Nephron progenitor cell (in vitro differentiated cells): ENCODE measurements around the gene INTS14.
"Not testable (repeated sequence)": the region's sequence is repeated elsewhere in the genome, so short reads cannot be mapped to it uniquely, and the experiment has no call there.

ENCODE experiments used
- DNase-seq: peaks from one replicate; pipeline ENCODE4 v3.0.0; 2021
- H3K27ac Mint-ChIP-seq: 2 replicates; pipeline ENCODE4 v1.8.0; 2021; ENCODE audit warnings: mild to moderate bottlenecking, moderate library complexity, mixed read lengths
- H3K27me3 Mint-ChIP-seq: 2 replicates; pipeline ENCODE4 v1.8.0; 2021; ENCODE audit warnings: mild to moderate bottlenecking, low read depth, mixed read lengths; ENCODE audit not compliant: poor library complexity
- H3K36me3 Mint-ChIP-seq: 2 replicates; pipeline ENCODE4 v1.8.0; 2021; ENCODE audit warnings: low read depth, mixed read lengths
- H3K4me1 Mint-ChIP-seq: 2 replicates; pipeline ENCODE4 v1.8.0; 2021; ENCODE audit warnings: mixed read lengths
- H3K4me3 Mint-ChIP-seq: 2 replicates; pipeline ENCODE4 v1.8.0; 2021; ENCODE audit warnings: mild to moderate bottlenecking, moderate library complexity, mixed read lengths
- H3K9me3 Mint-ChIP-seq: 2 replicates; pipeline ENCODE4 v1.8.0; 2021; ENCODE audit warnings: mild to moderate bottlenecking, moderate library complexity, mixed read lengths
- TF ChIP-seq, protein P1 (sequence below): fragments of 200-600 bp; sonication (generic); IDR thresholded peaks from 2 replicates; pipeline ENCODE4 v1.5.0; 2021; ENCODE audit warnings: antibody characterized with exemption

The INTS14 gene

DNA sequence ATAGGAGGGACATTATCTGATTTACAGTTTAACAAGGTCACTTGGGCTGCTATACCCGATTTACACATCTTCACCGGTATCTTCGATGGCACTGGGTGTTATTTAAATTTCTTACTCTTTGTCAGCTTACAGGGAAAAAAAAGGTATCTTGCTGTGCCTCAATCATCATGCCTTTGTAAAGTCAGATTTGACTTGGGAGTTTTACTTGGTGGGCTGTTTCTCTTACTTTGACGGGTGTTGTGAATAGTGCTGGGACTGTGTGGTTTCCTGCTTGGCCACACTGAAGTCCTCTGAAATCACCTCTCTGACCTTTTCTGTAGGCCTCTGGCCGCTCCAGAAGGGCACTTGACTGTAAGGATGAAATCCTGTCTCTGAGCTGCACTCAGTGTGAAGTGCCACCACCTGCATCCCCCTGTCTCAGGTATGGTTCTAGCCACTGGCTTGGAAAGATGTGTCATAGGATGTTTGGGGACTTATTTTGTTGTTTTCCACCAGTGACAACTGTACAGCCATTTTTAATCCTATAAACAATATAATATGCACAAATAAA, 7.7 kb upstream of the INTS14 start:
- Mint-ChIP-seq H3K36me3 (peaks cover 8% of the 10 kb centered on the region), H3K4me1 (peaks cover 20% of the 10 kb centered on the region), H3K4me3 (no peak overlapping the region), H3K27me3 (peaks cover 2% of the 10 kb centered on the region), H3K9me3 (peaks cover 15% of the 10 kb centered on the region), H3K27ac (no peak overlapping the region)
- TF ChIP-seq, protein P1, sequence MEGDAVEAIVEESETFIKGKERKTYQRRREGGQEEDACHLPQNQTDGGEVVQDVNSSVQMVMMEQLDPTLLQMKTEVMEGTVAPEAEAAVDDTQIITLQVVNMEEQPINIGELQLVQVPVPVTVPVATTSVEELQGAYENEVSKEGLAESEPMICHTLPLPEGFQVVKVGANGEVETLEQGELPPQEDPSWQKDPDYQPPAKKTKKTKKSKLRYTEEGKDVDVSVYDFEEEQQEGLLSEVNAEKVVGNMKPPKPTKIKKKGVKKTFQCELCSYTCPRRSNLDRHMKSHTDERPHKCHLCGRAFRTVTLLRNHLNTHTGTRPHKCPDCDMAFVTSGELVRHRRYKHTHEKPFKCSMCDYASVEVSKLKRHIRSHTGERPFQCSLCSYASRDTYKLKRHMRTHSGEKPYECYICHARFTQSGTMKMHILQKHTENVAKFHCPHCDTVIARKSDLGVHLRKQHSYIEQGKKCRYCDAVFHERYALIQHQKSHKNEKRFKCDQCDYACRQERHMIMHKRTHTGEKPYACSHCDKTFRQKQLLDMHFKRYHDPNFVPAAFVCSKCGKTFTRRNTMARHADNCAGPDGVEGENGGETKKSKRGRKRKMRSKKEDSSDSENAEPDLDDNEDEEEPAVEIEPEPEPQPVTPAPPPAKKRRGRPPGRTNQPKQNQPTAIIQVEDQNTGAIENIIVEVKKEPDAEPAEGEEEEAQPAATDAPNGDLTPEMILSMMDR = no peak
- DNase-seq = no peak

DNA sequence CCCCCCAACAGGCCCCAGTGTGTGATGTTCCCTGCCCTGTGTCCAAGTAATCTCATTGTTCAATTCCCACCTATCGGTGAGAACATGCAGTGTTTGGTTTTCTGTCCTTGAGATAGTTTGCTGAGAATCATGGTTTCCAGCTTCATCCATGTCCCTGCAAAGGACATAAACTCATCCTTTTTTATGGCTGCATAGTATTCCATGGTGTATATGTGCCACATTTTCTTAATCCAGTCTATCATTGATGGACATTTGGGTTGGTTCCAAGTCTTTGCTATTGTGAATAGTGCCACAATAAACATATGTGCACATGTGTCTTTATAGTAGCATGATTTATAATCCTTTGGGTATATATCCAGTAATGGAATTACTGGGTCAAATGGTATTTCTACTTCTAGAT, 5.0 kb upstream of the INTS14 start:
- not testable (repeated sequence) for H3K36me3 Mint-ChIP-seq, H3K27me3 Mint-ChIP-seq, H3K27ac Mint-ChIP-seq, DNase-seq, H3K4me3 Mint-ChIP-seq
- Mint-ChIP-seq H3K4me1 (peaks cover 34% of the 10 kb centered on the region), H3K9me3 (peaks cover 15% of the 10 kb centered on the region)

DNA sequence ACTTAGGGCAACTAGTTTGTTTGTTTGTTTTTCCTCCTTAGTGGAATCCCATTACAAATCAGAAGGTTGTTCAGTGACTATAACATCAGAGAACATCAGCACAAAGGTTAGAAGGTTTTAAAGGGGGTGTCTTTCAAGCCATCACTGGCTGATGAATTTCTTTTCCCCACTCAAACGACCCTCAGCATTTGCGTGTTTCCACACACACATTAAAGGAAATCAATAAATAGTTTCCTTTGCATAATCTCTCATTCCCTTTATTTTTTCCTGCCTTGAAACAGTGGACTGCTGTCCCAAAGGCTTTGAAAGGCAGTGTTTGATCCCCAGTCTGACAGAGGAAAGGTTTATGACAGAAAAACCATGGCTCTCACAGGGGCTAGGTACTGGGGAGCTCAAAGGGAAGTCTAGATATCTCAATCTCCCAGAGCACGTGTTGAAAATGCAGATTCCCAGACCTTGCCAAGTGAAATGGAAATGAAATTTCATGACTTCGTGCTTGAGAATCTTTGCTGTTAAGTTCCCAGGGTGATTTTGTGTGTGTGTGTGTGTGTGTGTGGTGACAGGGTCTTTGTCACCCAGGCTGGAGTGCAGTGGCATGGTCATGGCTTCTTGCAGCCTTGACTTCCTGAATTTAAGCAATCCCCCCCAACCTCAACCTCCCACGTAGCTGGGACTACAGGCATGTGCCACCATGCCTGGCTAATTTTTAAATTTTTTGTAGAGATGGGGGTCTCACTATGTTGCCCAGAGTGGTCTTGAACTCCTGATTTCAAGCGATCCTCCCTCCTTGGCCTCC, 2.2 kb upstream of the INTS14 start:
- TF ChIP-seq, protein P1 = no peak
- no peak for DNase-seq
- Mint-ChIP-seq H3K36me3 (peaks cover 8% of the 10 kb centered on the region), H3K27ac (peak overlapping the region; percentile 51), H3K9me3 (peaks cover 15% of the 10 kb centered on the region), H3K4me3 (no peak overlapping the region), H3K27me3 (peaks cover 7% of the 10 kb centered on the region), H3K4me1 (peaks cover 44% of the 10 kb centered on the region)

DNA sequence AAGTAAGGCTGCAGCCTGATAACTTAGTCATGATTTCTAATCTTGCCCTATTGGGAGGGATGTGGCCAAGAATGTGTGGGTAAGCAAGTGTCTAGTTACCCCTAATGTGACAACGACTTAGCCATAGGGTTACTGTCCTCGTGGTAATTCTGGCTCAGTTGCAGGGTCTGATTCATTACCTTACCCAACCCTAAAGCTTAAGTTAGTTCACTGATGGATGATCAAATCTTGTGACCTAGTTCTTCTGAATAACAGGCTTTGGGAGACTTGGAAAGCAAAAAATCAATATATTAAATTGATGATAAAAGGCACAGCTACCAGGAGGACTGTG, 1.6 kb upstream of the INTS14 start:
- peaks cover 47% of the 10 kb centered on the region for H3K4me1 Mint-ChIP-seq
- H3K36me3 Mint-ChIP-seq = peaks cover 11% of the 10 kb centered on the region
- peak overlapping the region; percentile 99 for H3K27ac Mint-ChIP-seq
- DNase-seq = no peak
- H3K9me3 Mint-ChIP-seq = peaks cover 15% of the 10 kb centered on the region
- TF ChIP-seq, protein P1 = no peak
- peaks cover 7% of the 10 kb centered on the region for H3K27me3 Mint-ChIP-seq
- peak overlapping the region; percentile 95 for H3K4me3 Mint-ChIP-seq

DNA sequence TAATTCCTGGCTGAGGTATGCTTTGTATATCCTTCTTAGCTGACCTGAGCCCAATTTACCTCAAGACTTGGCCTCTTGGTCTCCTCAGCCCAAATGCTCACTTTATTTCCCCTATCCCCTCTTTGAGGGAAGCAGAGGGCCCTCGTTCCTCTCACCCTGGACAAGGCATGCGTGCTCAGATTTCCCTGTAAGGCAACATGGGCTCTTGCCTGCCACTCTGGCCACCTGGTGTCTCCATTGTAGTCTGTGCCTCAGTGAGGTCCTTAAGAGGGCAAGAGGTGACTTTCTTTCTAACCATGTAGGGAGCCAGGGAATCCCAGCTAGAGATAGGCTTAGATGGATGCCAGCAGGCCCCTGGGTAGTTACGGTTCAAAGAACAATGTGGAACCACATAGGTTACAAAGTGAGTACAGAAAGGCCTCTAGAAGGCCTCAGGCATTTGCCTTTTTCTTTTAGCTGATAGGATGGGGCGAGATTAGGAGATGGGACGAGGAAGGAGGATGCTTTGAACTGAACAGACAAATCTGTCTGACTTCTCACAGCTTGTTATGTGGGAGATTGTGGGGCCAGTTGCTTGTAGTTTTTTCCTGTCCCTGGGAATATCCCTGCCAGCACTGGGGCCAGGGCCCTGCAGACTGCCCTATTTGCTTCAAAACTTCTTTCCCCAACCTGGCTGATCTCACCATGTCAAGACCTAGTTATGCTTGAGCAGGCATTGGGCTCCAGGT, 1.1 kb upstream of the INTS14 start:
- H3K27me3 Mint-ChIP-seq = peaks cover 7% of the 10 kb centered on the region
- H3K4me3 Mint-ChIP-seq = peak overlapping the region; percentile 95
- H3K4me1 Mint-ChIP-seq = peaks cover 52% of the 10 kb centered on the region
- peaks cover 16% of the 10 kb centered on the region for H3K36me3 Mint-ChIP-seq
- H3K27ac Mint-ChIP-seq = peak overlapping the region; percentile 99
- TF ChIP-seq, protein P1 = no peak
- peaks cover 10% of the 10 kb centered on the region for H3K9me3 Mint-ChIP-seq
- peak; percentile 8 for DNase-seq

DNA sequence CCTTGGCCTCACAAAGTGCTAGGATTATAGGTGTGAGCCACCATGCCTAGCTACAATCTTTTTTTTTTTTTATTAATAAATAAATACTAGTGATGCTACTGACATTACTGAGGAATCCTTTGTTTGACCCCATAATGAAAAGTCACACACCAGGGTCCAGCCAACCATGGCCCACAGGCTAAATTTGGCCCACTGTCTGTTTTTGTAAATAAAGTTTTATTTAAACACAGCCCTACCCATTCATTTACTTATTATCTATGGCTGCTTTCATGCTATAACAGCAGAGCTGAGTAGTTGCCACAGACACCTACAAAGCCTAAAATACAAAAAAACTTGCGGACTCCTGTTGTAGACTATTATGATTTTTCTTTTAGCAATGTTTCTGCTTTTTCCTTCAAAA, 7.4 kb downstream of the INTS14 start:
- H3K4me3 Mint-ChIP-seq = no peak overlapping the region
- H3K9me3 Mint-ChIP-seq = no peaks in the 10 kb centered on the region
- TF ChIP-seq, protein P1 = no peak
- H3K4me1 Mint-ChIP-seq = peaks cover 9% of the 10 kb centered on the region
- no peak overlapping the region for H3K27ac Mint-ChIP-seq
- no peak for DNase-seq
- no peaks in the 10 kb centered on the region for H3K27me3 Mint-ChIP-seq
- peaks cover 56% of the 10 kb centered on the region for H3K36me3 Mint-ChIP-seq
